K562 (cell line): ENCODE results near the gene TFAP2B.

Source experiments
- BRCA1 ChIP-seq, 2 experiments: fragments of 450-650 bp in 1 of 2; sonication (generic) in 1 of 2; formaldehyde crosslinking in 1 of 2; IDR thresholded peaks; 2 replicates each; pipeline versions ENCODE4 v1.5.0 to v1.6.1; 2017 to 2020; ENCODE audit warnings: mild to moderate bottlenecking in 1 of 2, missing genetic modification reagents in 1 of 2
- CTCF ChIP-seq, 3 experiments: IDR thresholded peaks in 2 of 3; conservative IDR thresholded peaks in 1 of 3; 2 replicates each; pipeline ENCODE4 v1.5.1; 2011 to 2012; ENCODE audit warnings: low read length in 3 of 3, mild to moderate bottlenecking in 3 of 3, control low read depth in 2 of 3, improper control_type of control experiment in 1 of 3, inconsistent platforms in 1 of 3, low read depth in 1 of 3, mixed read lengths in 1 of 3, moderate library complexity in 1 of 3; ENCODE audit not compliant: insufficient read depth in 2 of 3
- GATAD2B ChIP-seq: fragments of 450-650 bp; IDR thresholded peaks from 2 replicates; pipeline ENCODE4 v1.6.1; 2017; ENCODE audit warnings: mild to moderate bottlenecking, borderline replicate concordance
- HDAC2 ChIP-seq: fragments of 450-650 bp; IDR thresholded peaks from 2 replicates; pipeline ENCODE4 v1.6.1; 2016; ENCODE audit warnings: mild to moderate bottlenecking
- JUND ChIP-seq, 2 experiments: IDR thresholded peaks; 2 replicates in 1 of 2; 3 replicates in 1 of 2; pipeline ENCODE4 v1.6.1; 2011; ENCODE audit warnings: borderline replicate concordance in 2 of 2, low read depth in 2 of 2, low read length in 2 of 2, improper control_type of control experiment in 1 of 2, missing biosample characterization in 1 of 2, missing genetic modification characterization in 1 of 2, missing genetic modification reagents in 1 of 2
- KLF13 ChIP-seq: fragments of 450-650 bp; IDR thresholded peaks from 2 replicates; pipeline ENCODE4 v1.6.1; 2016; ENCODE audit warnings: missing genetic modification characterization, low read depth, mild to moderate bottlenecking, missing compliant biosample characterization, moderate library complexity, borderline replicate concordance
- NFE2L1 ChIP-seq: fragments of 450-650 bp; IDR thresholded peaks from 2 replicates; pipeline ENCODE4 v1.6.1; 2016; ENCODE audit warnings: missing genetic modification characterization, low read depth, mild to moderate bottlenecking, missing compliant biosample characterization, moderate library complexity, borderline replicate concordance
- TCF7L2 ChIP-seq: fragments of 150-350 bp; IDR thresholded peaks from 2 replicates; pipeline ENCODE4 v1.6.1; 2016; ENCODE audit warnings: low read depth, mild to moderate bottlenecking, low read length, moderate library complexity
- ZFP1 ChIP-seq: fragments of 450-650 bp; formaldehyde crosslinking; IDR thresholded peaks from 2 replicates; pipeline ENCODE4 v1.4.0; 2020; ENCODE audit warnings: mild to moderate bottlenecking, mixed read lengths
- ZNF589 ChIP-seq: fragments of 200-800 bp; sonication (Bioruptor generic); IDR thresholded peaks from 2 replicates; pipeline ENCODE4 v1.6.1; 2016; ENCODE audit warnings: low read depth, missing genetic modification characterization, missing compliant biosample characterization
- ZNF79 ChIP-seq: fragments of 250-450 bp; sonication (Bioruptor Pico); IDR thresholded peaks from 2 replicates; pipeline ENCODE4 v1.4.0; 2020; ENCODE audit warnings: low read depth, mild to moderate bottlenecking, moderate library complexity
- TF ChIP-seq, protein P1 (sequence below): fragments of 250-450 bp; sonication (Bioruptor Pico); IDR thresholded peaks from 2 replicates; pipeline ENCODE4 v1.5.0; 2022; ENCODE audit warnings: mild to moderate bottlenecking
- TF ChIP-seq, protein P2 (sequence below): fragments of 450-650 bp; formaldehyde crosslinking; IDR thresholded peaks from 2 replicates; pipeline ENCODE4 v1.4.0; 2022; ENCODE audit warnings: missing genetic modification characterization

- TF ChIP-seq TCF7L2 (no peak), CTCF (IDR thresholded peaks at IDR 0.05 in 2 of 3, conservative IDR thresholded peaks at IDR 0.05 in 1 of 3; ENCODE audit: insufficient read depth in 2 of 3, low read depth in 1 of 3, low read length in 3 of 3) (no peak), ZNF589 (no peak), JUND (IDR thresholded peaks at IDR 0.05; ENCODE audit: borderline replicate concordance, low read depth, low read length) (no peak), JUND (tag; IDR thresholded peaks at IDR 0.05; ENCODE audit: borderline replicate concordance, low read depth, low read length) (no peak), KLF13 (no peak), ZNF79 (CRISPR knock-in tag) (no peak), GATAD2B (no peak), HDAC2 (no peak), NFE2L1 (tag) (no peak), BRCA1 (IDR thresholded peaks at IDR 0.05) (no peak), BRCA1 (CRISPR knock-in tag; IDR thresholded peaks at IDR 0.05) (no peak), ZFP1 (CRISPR knock-in tag) (no peak)
- TF ChIP-seq, protein P1, sequence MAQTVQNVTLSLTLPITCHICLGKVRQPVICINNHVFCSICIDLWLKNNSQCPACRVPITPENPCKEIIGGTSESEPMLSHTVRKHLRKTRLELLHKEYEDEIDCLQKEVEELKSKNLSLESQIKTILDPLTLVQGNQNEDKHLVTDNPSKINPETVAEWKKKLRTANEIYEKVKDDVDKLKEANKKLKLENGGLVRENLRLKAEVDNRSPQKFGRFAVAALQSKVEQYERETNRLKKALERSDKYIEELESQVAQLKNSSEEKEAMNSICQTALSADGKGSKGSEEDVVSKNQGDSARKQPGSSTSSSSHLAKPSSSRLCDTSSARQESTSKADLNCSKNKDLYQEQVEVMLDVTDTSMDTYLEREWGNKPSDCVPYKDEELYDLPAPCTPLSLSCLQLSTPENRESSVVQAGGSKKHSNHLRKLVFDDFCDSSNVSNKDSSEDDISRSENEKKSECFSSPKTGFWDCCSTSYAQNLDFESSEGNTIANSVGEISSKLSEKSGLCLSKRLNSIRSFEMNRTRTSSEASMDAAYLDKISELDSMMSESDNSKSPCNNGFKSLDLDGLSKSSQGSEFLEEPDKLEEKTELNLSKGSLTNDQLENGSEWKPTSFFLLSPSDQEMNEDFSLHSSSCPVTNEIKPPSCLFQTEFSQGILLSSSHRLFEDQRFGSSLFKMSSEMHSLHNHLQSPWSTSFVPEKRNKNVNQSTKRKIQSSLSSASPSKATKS (CRISPR knock-in tag) = no peak
- TF ChIP-seq, protein P2, sequence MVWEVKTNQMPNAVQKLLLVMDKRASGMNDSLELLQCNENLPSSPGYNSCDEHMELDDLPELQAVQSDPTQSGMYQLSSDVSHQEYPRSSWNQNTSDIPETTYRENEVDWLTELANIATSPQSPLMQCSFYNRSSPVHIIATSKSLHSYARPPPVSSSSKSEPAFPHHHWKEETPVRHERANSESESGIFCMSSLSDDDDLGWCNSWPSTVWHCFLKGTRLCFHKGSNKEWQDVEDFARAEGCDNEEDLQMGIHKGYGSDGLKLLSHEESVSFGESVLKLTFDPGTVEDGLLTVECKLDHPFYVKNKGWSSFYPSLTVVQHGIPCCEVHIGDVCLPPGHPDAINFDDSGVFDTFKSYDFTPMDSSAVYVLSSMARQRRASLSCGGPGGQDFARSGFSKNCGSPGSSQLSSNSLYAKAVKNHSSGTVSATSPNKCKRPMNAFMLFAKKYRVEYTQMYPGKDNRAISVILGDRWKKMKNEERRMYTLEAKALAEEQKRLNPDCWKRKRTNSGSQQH = no peak
Observed at GRCh38 chr6:50846852-50847155, 28.1 kb downstream of the TFAP2B start.
